HEK293T (cell line): ENCODE data around the gene ABCC6.

Experiments used
- ARNT ChIP-seq: fragments of 450-650 bp; IDR thresholded peaks from 2 replicates; pipeline ENCODE4 v1.6.1; 2017; ENCODE audit warnings: mild to moderate bottlenecking
- BHLHE40 ChIP-seq: fragments of 450-650 bp; IDR thresholded peaks from 2 replicates; pipeline ENCODE4 v1.6.1; 2016; ENCODE audit warnings: mild to moderate bottlenecking, moderate library complexity, borderline replicate concordance
- FOXA1 ChIP-seq: fragments of 450-650 bp; IDR thresholded peaks from 2 replicates; pipeline ENCODE4 v1.6.1; 2016; ENCODE audit warnings: mild to moderate bottlenecking
- SP1 ChIP-seq: fragments of 450-650 bp; IDR thresholded peaks from 2 replicates; pipeline ENCODE4 v1.6.1; 2017
- SUZ12 ChIP-seq: fragments of 450-650 bp; IDR thresholded peaks from 2 replicates; pipeline ENCODE4 v1.6.1; 2016; ENCODE audit warnings: mild to moderate bottlenecking
- TARDBP ChIP-seq: fragments of 450-650 bp; IDR thresholded peaks from 2 replicates; pipeline ENCODE4 v1.6.1; 2016
- ZNF384 ChIP-seq: fragments of 450-650 bp; IDR thresholded peaks from 2 replicates; pipeline ENCODE4 v1.6.1; 2016
- TF ChIP-seq, protein P1 (sequence below): fragments of 450-650 bp; IDR thresholded peaks from 2 replicates; pipeline ENCODE4 v1.6.1; 2016

GRCh38 chr16:16113076-16113475 is 110.2 kb downstream of the ABCC6 start:
- no peak for TF ChIP-seq ARNT
- TF ChIP-seq BHLHE40: no peak
- TF ChIP-seq TARDBP: no peak
- no peak for TF ChIP-seq FOXA1
- no peak for TF ChIP-seq SUZ12
- TF ChIP-seq, protein P1, sequence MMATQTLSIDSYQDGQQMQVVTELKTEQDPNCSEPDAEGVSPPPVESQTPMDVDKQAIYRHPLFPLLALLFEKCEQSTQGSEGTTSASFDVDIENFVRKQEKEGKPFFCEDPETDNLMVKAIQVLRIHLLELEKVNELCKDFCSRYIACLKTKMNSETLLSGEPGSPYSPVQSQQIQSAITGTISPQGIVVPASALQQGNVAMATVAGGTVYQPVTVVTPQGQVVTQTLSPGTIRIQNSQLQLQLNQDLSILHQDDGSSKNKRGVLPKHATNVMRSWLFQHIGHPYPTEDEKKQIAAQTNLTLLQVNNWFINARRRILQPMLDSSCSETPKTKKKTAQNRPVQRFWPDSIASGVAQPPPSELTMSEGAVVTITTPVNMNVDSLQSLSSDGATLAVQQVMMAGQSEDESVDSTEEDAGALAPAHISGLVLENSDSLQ: no peak
- TF ChIP-seq ZNF384: no peak
- no peak for TF ChIP-seq SP1
